Kidney (tissue), 14 donors: ENCODE results near the gene SETD3. TPM values are rescaled to one million over a fixed set of nuclear protein-coding genes. Genes with fewer than 3 reads are reported as not detected.

Experiments used
- DNase-seq, 5 donors: peaks; one replicate each; pipeline ENCODE4 v3.0.0-alpha.2; 2013 to 2020
- FAIRE-seq: peaks from 2 replicates; lab custom pipeline; 2012; peaks lifted over from hg19 to GRCh38; lab: Jason Lieb, UNC
- H3K27ac ChIP-seq, 2 donors: one replicate each; pipeline ENCODE4 v1.7.0; 2013; ENCODE audit warnings: low read depth in 2 of 2, low read length in 2 of 2, inconsistent platforms in 1 of 2
- H3K27me3 ChIP-seq: one replicate; pipeline ENCODE4 v1.7.1; 2013; ENCODE audit warnings: low read length, inconsistent platforms; ENCODE audit not compliant: control insufficient read depth, insufficient read depth
- H3K36me3 ChIP-seq, 3 donors: one replicate each; pipeline versions ENCODE4 v1.7.0 to v1.7.1; 2013; ENCODE audit warnings: low read length in 3 of 3, control low read depth in 1 of 3, inconsistent platforms in 1 of 3; ENCODE audit not compliant: insufficient read depth in 3 of 3, control insufficient read depth in 2 of 3
- H3K4me1 ChIP-seq, 3 donors: one replicate each; pipeline versions ENCODE4 v1.7.0 to v1.7.1; 2013; ENCODE audit warnings: low read length in 3 of 3, inconsistent platforms in 1 of 3, low read depth in 1 of 3; ENCODE audit not compliant: control insufficient read depth in 2 of 3, insufficient read depth in 2 of 3
- H3K4me3 ChIP-seq, 3 donors: one replicate each; pipeline versions ENCODE4 v1.7.0 to v1.8.1; 2013; ENCODE audit warnings: low read length in 3 of 3, control low read depth in 1 of 3, inconsistent platforms in 1 of 3
- H3K9ac ChIP-seq, 3 donors: one replicate each; pipeline versions ENCODE4 v1.7.0 to v1.7.1; 2013; ENCODE audit warnings: low read length in 3 of 3, control low read depth in 1 of 3, inconsistent platforms in 1 of 3
- H3K9me3 ChIP-seq, 3 donors: one replicate each; pipeline versions ENCODE4 v1.7.0 to v1.7.1; 2013; ENCODE audit warnings: low read length in 3 of 3, control low read depth in 1 of 3, inconsistent platforms in 1 of 3; ENCODE audit not compliant: control insufficient read depth in 2 of 3, insufficient read depth in 1 of 3
- intact Hi-C: fragments of 100-400 bp; cut with DNase I; formaldehyde crosslinking; loops from one replicate; pipeline ENCODE4 v1.11.1; 2022
- polyA plus RNA-seq: library from polyadenylated mRNA; stranded (reverse); fragments of 350-450 nt; fragmentation: Illumina TruSeq; extraction: RNeasy Lipid Tissue Mini Kit (QIAGEN cat#74804); gene quantifications from one replicate; pipeline ENCODE4 v1.2.3, GENCODE V29; 2014; ENCODE audit warnings: low read depth, low replicate concordance; ENCODE audit not compliant: insufficient read depth
- total RNA-seq: library from RNA; stranded (reverse); fragmentation: NEBNext Ultra II Directional; extraction: Animal tissue kit (Norgen Biotek cat#: 25700); gene quantifications from one replicate; pipeline ENCODE4 v1.2.1, GENCODE V29; 2021
- TF ChIP-seq, protein P1 (sequence below): IDR thresholded peaks from 3 replicates; pipeline ENCODE4 v1.5.1; 2012; ENCODE audit warnings: mild to moderate bottlenecking, moderate library complexity, borderline replicate concordance; ENCODE audit not compliant: insufficient read depth; ENCODE audit errors: extremely low read depth
- donor health status: control.
- donor health status: control.
- donor health status: control.
- donor health status: control.
- donor health status: control.
- donor health status: DM: yes; HTN: yes; CAD: no.
- donor health status: Normal renal cell carcinoma (clear cell type).

SETD3 gene
- total and polyA plus RNA-seq, 2 donors from 2014 or later, result 74.0 to 85.6 TPM

DNA sequence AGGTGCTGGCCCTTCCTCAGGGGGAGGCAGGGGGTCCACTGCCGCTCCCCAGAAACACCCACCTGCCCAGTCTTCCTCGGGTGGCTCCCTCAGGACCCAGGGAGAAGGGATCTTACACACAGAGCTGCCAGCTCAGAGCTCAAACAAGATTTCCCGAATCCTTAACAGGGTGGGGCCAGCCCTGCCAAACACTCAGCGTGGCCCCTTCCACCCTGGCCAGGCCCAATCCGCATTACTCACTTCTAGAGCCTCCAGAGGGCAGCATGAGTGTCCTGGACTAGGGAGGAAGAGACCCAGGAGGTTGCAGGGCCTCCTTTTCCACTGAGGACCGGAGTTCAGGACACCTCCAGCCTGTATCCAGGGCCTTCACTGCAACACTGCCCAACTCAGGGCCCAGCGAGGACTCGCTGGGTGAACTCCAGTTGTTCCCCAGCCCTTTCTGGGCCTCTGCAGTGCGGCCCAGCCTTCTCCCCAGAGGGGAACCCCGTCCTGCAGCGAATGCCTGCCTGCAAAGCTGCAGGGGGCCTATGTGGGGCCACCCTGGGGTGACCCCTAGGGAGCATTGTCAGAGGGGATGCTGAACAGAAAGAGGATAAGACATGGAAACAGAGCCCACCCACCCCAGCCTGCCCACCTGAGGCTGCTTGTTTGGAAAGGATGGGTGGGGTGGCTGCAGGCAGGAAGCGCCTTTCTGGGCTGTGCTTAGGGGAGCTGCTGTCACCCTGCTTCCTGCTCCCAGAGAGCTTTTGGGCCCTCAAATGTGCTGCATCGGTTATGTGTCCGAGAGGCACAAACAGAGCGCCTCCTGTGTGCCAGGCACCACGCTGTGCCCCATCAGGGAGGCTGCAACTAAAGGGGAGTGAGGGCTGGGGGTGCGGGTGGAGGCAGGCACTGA is 44.4 kb upstream of the SETD3 start:
- H3K9ac ChIP-seq, result no peak overlapping the region
- no peaks in the 10 kb centered on the region for H3K36me3 ChIP-seq
- intact Hi-C loops, result no loop called here
- peak in 2 of 5 donors; percentile 44 to 55 for DNase-seq
- H3K4me1 ChIP-seq, result peaks cover 0 to 10% (median 0%) of the 10 kb centered on the region in 3 donors
- no peaks in the 10 kb centered on the region for H3K27me3 ChIP-seq
- FAIRE-seq, result no peak
- TF ChIP-seq, protein P1, sequence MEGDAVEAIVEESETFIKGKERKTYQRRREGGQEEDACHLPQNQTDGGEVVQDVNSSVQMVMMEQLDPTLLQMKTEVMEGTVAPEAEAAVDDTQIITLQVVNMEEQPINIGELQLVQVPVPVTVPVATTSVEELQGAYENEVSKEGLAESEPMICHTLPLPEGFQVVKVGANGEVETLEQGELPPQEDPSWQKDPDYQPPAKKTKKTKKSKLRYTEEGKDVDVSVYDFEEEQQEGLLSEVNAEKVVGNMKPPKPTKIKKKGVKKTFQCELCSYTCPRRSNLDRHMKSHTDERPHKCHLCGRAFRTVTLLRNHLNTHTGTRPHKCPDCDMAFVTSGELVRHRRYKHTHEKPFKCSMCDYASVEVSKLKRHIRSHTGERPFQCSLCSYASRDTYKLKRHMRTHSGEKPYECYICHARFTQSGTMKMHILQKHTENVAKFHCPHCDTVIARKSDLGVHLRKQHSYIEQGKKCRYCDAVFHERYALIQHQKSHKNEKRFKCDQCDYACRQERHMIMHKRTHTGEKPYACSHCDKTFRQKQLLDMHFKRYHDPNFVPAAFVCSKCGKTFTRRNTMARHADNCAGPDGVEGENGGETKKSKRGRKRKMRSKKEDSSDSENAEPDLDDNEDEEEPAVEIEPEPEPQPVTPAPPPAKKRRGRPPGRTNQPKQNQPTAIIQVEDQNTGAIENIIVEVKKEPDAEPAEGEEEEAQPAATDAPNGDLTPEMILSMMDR, result no peak
- no peak overlapping the region for H3K27ac ChIP-seq
- no peak overlapping the region for H3K4me3 ChIP-seq
- H3K9me3 ChIP-seq, result no peaks in the 10 kb centered on the region

DNA sequence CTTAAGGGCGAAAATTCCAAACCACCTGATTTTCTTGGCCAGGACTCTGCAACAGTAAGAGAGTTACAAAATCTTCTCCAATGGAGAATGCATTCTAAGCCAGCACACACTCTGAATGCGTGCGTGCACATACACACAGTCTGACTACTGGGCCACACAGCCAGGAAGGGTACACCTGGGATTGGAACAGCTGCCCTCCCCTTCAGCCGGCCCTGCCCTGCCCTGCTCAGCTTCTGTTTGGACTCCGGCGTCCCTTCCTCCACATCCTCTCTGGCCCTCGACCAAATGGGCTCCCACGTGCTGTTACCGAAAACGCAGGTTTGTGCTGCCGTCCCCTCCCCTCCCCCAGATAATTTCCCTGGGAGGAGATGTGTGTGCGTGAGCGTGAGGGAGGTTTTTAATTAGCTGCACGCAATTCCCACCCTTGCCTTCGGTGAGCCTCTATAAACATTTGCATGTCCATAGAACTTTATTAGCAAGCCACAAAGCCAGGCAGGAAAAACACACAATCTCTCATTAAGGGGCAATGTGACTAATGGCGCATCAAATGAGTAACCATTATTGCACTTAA is 43.5 kb upstream of the SETD3 start:
- TF ChIP-seq, protein P1, result no peak

DNA sequence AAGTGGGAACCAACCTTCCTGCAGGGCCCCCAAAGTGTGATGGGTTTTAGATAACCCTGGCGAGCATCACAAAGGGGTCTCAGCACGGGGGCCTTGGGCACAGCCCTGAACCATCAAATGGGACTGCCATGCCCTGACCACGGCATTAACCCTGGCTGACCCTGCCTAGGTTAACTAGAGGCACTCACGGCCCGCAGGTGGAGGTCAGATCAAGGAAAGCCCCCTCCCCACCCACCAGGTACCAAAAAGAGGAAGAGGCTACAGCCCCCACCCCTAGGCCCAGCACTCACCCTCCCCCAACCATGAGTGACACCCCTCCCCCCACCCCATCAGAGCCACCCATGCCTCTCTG is 43.0 kb upstream of the SETD3 start:
- intact Hi-C loops, result no loop called here
- no peak overlapping the region for H3K4me3 ChIP-seq
- H3K27ac ChIP-seq, result no peak overlapping the region
- no peaks in the 10 kb centered on the region for H3K9me3 ChIP-seq
- TF ChIP-seq, protein P1, result no peak
- H3K36me3 ChIP-seq, result no peaks in the 10 kb centered on the region
- H3K4me1 ChIP-seq, result peaks cover 0 to 10% (median 0%) of the 10 kb centered on the region in 3 donors
- DNase-seq (peak in 1 of 5 donors; percentile 58), FAIRE-seq (no peak)
- no peak overlapping the region for H3K9ac ChIP-seq
- no peaks in the 10 kb centered on the region for H3K27me3 ChIP-seq

More for the DNA sequence above, 43.5 kb upstream of the SETD3 start:
- Histone ChIP-seq H3K27ac (no peak overlapping the region), H3K27me3 (no peaks in the 10 kb centered on the region), H3K4me3 (no peak overlapping the region), H3K36me3 (no peaks in the 10 kb centered on the region), H3K4me1 (peaks cover 0 to 10% (median 0%) of the 10 kb centered on the region in 3 donors), H3K9ac (no peak overlapping the region), H3K9me3 (no peaks in the 10 kb centered on the region)
- DNase-seq (peak in 3 of 5 donors; percentile 47 to 77 (median 67)), FAIRE-seq (no peak)
- intact Hi-C loops, result no loop called here
